Motor neuron (in vitro differentiated cells): ENCODE data around the gene PLA2G12A. TPM values are rescaled to one million over a fixed set of nuclear protein-coding genes. Genes with fewer than 3 reads are reported as not detected.

ENCODE experiments used
- ATAC-seq, 8 experiments: fragments of 200-7000 bp; cut with Tn5 transposase; replicated peaks in 6 of 8; 2 replicates each; pipeline ENCODE4 v1.8.0; 2021; ENCODE audit warnings: mild to moderate bottlenecking in 8 of 8, moderate library complexity in 8 of 8
- H3K27ac ChIP-seq, 2 donors: fragments of 250-450 bp; sonication (Bioruptor Pico); 2 replicates each; pipeline ENCODE4 v1.9.0; 2021; ENCODE audit warnings: antibody characterized with exemption in 2 of 2, mild to moderate bottlenecking in 2 of 2, moderate library complexity in 1 of 2
- H3K4me1 ChIP-seq, 2 donors: fragments of 250-450 bp; sonication (Bioruptor Pico); replicated peaks in 1 of 2; 2 replicates each; pipeline ENCODE4 v1.6.1; 2021; ENCODE audit warnings: antibody characterized with exemption in 2 of 2, mild to moderate bottlenecking in 2 of 2, moderate library complexity in 1 of 2
- H3K4me3 ChIP-seq, 5 donors: fragments of 250-450 bp; sonication (Bioruptor Pico); 2 replicates each; pipeline ENCODE4 v1.9.0; 2021; ENCODE audit warnings: antibody characterized with exemption in 5 of 5, mild to moderate bottlenecking in 5 of 5, moderate library complexity in 4 of 5
- WGBS, 10 experiments: fragments of 450-650 bp; shearing (Covaris generic); methylation state at CpG; one replicate each; pipeline ENCODE4 v1.0.0; 2022; 5-methylcytosine and 5-hydroxymethylcytosine counted together
- in situ Hi-C, 9 experiments: fragments of 400-800 bp; cut with MboI; loops; one replicate each; pipeline ENCODE4 v1.15.0; 2021; ENCODE audit warnings: low sequenced_read_pairs in 9 of 9, low pct_unique_long_range_greater_than_20kb in 2 of 9; ENCODE audit not compliant: unreplicated experiment in 9 of 9
- total RNA-seq, 8 experiments: library from RNA; unstranded; fragments of 300-600 nt; gene quantifications; 2 replicates each; pipeline versions ENCODE4 v1.2.3 to v1.2.4, GENCODE V29; 2022

PLA2G12A gene
- total RNA-seq, 8 experiments from 2014 or later = 10.4 to 55.7 (median 18.9) TPM

GRCh38 chr4:109745830-109746229, 16.0 kb upstream of the PLA2G12A start:
- in situ Hi-C loops = no loop called here
- ATAC-seq = no peak
- Histone ChIP-seq H3K4me1 (no peaks in the 10 kb centered on the region), H3K4me3 (no peak overlapping the region), H3K27ac (no peak overlapping the region)

GRCh38 chr4:109739547-109739946, 9.7 kb upstream of the PLA2G12A start:
- no peak for ATAC-seq
- Histone ChIP-seq H3K4me3 (no peak overlapping the region), H3K4me1 (no peaks in the 10 kb centered on the region), H3K27ac (no peak overlapping the region)
- 25 to 100% (median 83%) methylated on average over 2 to 3 of the region's 3 CpGs; no CpG with 5 or more reads in 4 of the 10 experiments for WGBS, 10 experiments
- in situ Hi-C loops = no loop called here

GRCh38 chr4:109738104-109738872, 8.4 kb upstream of the PLA2G12A start:
- no peak overlapping the region for H3K4me3 ChIP-seq
- H3K27ac ChIP-seq = no peak overlapping the region
- 0 to 100% (median 82%) methylated on average over 1 to 6 of the region's 10 CpGs; no CpG with 5 or more reads in 1 of the 10 experiments for WGBS, 10 experiments
- no peaks in the 10 kb centered on the region for H3K4me1 ChIP-seq
- in situ Hi-C loops = no loop called here
- ATAC-seq = no peak

- H3K4me1 ChIP-seq = no peaks in the 10 kb centered on the region
- in situ Hi-C loops = no loop called here
- no peak overlapping the region for H3K4me3 ChIP-seq
- no peak for ATAC-seq
- no peak overlapping the region for H3K27ac ChIP-seq
- WGBS, 10 experiments = 42 to 90% (median 65%) methylated on average over 1 to 7 of the region's 7 CpGs
These were observed 5.9 kb upstream of the PLA2G12A start for GRCh38 chr4:109735566-109736365.

- no peak for ATAC-seq
- Histone ChIP-seq H3K4me3 (no peak overlapping the region), H3K27ac (no peak overlapping the region), H3K4me1 (peaks cover 0 to 3% of the 10 kb centered on the region in 2 donors)
- in situ Hi-C loops = no loop called here
- WGBS, 10 experiments = 45 to 100% (median 85%) methylated on average over 1 to 5 of the region's 5 CpGs
These were observed 3.9 kb upstream of the PLA2G12A start for GRCh38 chr4:109733728-109734127.

- Histone ChIP-seq H3K27ac (no peak overlapping the region), H3K4me3 (peak overlapping the region; percentile 83 to 96 (median 90)), H3K4me1 (peaks cover 5 to 11% of the 10 kb centered on the region in 2 donors)
- 54 to 87% (median 68%) methylated on average over 2 to 14 of the region's 21 CpGs; no CpG with 5 or more reads in 1 of the 10 experiments for WGBS, 10 experiments
- no peak for ATAC-seq
- in situ Hi-C loops = no loop called here
These were observed 1.0 kb upstream of the PLA2G12A start for GRCh38 chr4:109730619-109731545.

- 0 to 50% (median 4%) methylated on average over 2 to 13 of the region's 25 CpGs for WGBS, 10 experiments
- H3K27ac ChIP-seq = no peak overlapping the region
- in situ Hi-C loops = no loop called here
- peak overlapping the region; percentile 83 to 96 (median 90) for H3K4me3 ChIP-seq
- H3K4me1 ChIP-seq = peaks cover 5 to 11% of the 10 kb centered on the region in 2 donors
- peak in 2 of 8 experiments; percentile 12 to 21 for ATAC-seq
These were observed 653 bp downstream of the PLA2G12A start for GRCh38 chr4:109729117-109729717.

- WGBS, 10 experiments = 51 to 96% (median 80%) methylated on average over 3 to 6 of the region's 6 CpGs
- Histone ChIP-seq H3K4me3 (peak overlapping the region; percentile 83 to 96 (median 90)), H3K27ac (no peak overlapping the region), H3K4me1 (peaks cover 5 to 11% of the 10 kb centered on the region in 2 donors)
- in situ Hi-C loops = no loop called here
- ATAC-seq = no peak
These were observed 1.5 kb downstream of the PLA2G12A start for GRCh38 chr4:109728385-109728784.

GRCh38 chr4:109723110-109723509, 6.8 kb downstream of the PLA2G12A start:
- in situ Hi-C loops = loop anchor here in 1 of 9 experiments (25.0 kb wide), 1 partner anchor 239 kb away; no protein-coding TSS in a partner anchor
- Histone ChIP-seq H3K4me1 (peaks cover 1 to 2% of the 10 kb centered on the region in 2 donors), H3K4me3 (no peak overlapping the region), H3K27ac (no peak overlapping the region)
- ATAC-seq = no peak
- WGBS, 10 experiments = 50 to 100% (median 98%) methylated on average over 1 to 2 of the region's 2 CpGs; no CpG with 5 or more reads in 2 of the 10 experiments

- in situ Hi-C loops = loop anchor here in 1 of 9 experiments (25.0 kb wide), 1 partner anchor 240 kb away; no protein-coding TSS in a partner anchor
- no peak for ATAC-seq
- no peaks in the 10 kb centered on the region for H3K4me1 ChIP-seq
- H3K27ac ChIP-seq = no peak overlapping the region
- H3K4me3 ChIP-seq = no peak overlapping the region
These were observed 7.5 kb downstream of the PLA2G12A start for GRCh38 chr4:109722357-109722756.

GRCh38 chr4:109721033-109721432, 8.8 kb downstream of the PLA2G12A start:
- H3K4me1 ChIP-seq = no peaks in the 10 kb centered on the region
- no peak for ATAC-seq
- WGBS, 10 experiments = 83 to 100% (median 100%) methylated on average over 1 to 6 of the region's 7 CpGs; no CpG with 5 or more reads in 2 of the 10 experiments
- in situ Hi-C loops = loop anchor here in 1 of 9 experiments (25.0 kb wide), 1 partner anchor 241 kb away; no protein-coding TSS in a partner anchor
- H3K27ac ChIP-seq = no peak overlapping the region
- no peak overlapping the region for H3K4me3 ChIP-seq

GRCh38 chr4:109719604-109720003, 10.3 kb downstream of the PLA2G12A start:
- in situ Hi-C loops = loop anchor here in 1 of 9 experiments (25.0 kb wide), 1 partner anchor 243 kb away; no protein-coding TSS in a partner anchor
- ATAC-seq = no peak
- WGBS, 10 experiments = 60 to 100% (median 100%) methylated on average over 1 to 4 of the region's 4 CpGs; no CpG with 5 or more reads in 1 of the 10 experiments
- Histone ChIP-seq H3K27ac (no peak overlapping the region), H3K4me1 (no peaks in the 10 kb centered on the region), H3K4me3 (no peak overlapping the region)
